ENCODE results near the gene PPM1H.

Gene PPM1H

DNA sequence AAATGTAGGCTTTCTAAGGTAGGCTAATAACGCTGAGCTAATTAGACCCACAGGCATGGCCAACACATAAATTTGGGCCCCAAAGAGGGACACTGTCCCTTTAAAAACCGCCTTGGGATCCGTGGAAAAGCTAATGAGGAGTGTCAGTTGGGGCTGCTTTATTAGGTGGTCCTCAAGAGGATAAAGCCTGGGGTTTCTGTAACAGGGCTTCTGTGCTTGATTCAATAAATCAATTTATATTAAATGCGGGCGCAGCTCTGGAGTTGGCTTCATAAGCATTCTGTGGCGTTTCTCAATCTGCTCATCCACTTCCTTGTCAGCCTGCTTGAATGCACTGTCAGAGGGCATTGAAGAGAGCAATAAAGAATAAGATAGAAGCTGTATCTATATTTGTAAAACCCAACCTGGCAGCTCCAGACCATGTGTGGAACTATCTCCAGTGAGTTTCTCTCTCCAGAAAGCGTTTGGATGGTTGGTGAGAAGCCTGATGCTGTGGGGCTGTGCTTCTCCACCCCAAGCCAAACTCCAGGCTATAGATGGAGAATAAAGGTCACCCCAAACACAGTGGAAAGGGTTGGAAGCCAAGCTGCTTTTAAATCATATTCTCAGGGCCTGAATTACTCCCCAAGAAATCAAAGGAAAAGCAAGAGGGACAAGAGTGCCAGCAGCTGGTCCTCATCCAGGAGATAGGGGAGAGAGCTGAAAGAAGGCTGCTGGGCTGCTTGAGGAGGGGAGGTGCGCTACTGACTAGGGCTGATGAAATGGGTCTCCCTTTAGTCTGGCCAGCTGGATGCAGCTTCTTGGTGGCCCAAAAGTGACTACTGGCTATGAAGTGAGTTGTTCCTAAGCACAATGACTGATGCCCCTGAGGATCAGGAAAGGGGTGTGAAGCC lies 222.0 kb downstream of the PPM1H start:
- no peak for DNase-seq (ENCODE audit: low read depth)

DNA sequence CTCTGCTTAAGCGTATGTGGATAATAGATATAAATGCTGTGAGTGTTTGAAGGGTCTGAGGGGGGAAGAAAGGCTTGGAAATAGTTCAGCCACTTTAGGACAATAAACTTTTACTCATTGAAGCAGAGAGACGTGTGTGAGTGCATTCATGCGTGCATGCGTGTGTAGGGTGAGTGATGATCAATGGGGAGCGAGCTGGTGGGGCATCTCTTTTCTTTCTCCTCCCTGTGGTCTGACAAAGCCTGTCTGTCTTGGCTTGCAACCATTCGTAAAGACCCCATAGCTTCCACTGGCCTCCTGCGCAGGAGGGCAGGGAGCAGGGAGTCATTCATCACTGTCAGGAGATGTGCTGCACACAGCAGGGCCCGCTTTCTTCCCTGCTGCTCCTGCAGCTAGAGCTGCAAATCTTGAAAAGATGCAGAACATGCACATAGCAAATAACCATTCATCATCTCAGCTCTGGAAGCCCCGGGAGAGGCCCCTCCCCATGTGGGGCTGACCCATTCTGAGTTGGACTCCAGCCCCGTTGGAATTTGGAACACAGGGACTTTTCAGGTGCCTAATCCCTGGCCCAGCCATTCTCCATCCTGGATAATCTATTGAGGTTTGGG lies 223.2 kb downstream of the PPM1H start:
- no peak for DNase-seq (ENCODE audit: low read depth)

DNA sequence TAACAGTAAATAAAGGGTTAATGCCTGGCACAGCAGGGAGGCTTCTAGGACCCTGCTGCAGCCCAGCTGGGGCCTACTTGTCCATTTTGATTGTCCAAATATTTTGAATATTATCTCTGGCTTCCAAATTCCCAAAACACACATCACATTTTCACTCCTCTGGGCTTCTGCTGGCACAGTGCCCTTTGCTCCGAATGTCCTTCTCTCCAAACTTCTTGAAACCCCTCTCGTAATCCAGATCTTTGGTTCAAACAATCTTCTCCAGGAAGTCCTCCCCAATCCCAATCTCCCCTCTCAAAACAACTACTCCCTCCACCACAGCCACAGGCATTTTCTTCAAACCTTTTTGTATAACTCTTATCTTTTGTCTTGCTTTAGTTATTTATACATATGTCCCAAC lies 225.6 kb downstream of the PPM1H start:
- DNase-seq (ENCODE audit: low read depth) = no peak

DNA sequence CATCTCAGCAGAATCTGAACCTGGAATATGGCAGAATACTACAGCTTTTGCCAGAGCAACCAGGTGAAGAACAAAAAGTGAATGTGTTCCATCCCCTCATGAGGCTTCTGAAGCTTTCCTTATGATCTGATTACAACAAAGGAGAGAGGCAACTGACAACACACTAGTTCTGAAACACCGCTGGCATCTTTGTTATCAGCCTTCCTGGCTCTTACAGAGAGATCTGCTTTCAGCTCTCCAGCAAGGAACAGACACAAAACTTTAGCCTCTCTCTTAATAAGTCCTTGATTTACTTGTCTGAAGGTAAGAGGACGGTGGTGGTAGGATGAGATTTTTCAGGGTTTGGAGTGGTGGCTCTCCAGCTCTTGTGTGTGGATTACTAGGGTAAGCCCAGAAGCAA lies 227.0 kb downstream of the PPM1H start:
- no peak for DNase-seq (ENCODE audit: low read depth)

DNA sequence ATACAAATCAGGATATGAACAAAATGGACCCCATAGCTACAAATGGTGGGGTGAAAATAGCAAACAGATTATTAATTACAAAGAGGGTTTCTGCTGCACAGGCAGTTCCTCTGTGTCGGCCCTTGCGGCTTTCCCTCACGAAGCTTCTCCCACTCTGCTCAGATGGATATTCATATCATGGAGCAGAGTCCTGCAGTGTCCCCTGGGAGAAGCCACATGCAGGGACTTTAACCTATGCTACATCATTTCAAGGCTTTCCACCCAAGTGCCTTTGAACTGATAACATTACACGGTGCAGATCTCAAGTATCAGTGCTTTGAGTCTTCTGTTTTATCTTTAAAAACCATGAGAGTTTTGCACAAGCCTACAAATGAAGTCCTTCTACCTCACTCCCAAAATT lies 229.1 kb downstream of the PPM1H start:
- no peak for DNase-seq (ENCODE audit: low read depth)

DNA sequence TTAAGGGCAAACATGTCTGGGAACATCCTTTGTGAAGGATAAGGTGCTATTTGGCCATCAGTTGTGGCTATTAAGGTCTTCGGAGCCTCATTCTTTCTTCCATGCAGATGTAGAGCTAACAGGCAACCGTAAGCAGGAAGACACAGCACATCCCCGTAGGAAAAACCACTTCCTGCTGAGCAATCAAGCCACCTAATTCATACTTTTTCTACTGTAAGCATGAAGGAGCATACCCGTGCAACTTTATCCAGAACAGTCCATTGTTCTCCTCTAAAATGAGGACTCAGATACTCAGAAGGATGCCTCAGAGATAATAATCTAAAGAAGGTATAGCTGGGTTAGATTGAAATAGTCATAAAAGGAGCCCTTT lies 232.0 kb downstream of the PPM1H start:
- DNase-seq (ENCODE audit: low read depth) = no peak

DNA sequence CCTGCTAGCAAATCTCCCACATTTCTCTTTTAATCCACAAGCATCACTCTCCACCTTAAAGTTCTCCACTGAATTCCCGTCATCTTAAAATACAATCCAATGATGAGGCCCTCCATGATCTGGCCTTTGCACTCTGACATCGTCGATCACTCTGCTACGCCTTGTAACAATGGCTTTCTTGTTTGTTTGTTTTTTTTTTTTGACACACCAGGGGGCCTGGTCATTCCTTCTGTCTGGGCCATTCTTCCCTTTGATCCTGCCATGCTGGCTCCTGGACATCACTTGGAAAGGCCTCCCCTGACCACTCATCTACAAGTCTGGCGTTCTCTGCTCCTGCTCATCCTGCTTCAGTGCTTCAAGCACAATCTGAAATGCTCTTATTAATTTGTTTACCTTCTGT lies 233.5 kb downstream of the PPM1H start:
- no peak for DNase-seq (ENCODE audit: low read depth)

DNA sequence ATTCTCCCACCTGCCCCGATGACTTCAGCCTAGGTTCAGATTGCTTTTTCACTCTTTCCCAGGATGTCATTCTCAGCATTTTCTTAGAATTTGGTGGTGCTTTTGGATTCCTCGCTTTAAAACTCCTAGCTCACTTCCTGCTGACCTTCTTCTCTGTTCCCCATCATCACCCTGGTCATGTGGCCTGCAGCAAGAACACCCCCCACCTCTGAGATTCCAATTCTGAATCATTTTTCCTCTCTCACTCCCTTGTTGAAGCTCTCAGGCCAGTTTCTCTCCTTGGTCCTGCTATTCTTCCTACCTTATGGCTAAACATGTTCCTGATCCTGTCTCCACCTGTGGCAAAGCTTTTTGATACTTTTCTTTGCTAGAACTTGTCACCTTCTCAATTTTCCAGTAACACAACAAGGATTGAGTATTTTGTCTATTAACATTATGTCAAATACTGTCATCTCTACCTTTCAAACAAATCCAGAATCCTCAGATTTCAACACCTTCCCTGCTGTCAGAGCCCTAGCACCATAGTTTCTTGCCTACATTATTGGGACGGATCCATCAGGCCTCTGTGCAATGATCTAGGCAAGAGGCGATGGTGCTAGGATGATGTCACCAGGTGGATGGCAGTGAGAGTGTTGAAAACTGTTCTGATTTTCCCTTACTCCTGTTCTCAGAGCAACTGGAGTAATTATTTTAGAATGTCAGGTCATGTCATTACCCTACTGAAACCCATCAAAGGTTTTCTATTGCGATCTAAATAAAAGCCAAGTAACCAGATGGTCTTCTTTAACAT lies 234.7 kb downstream of the PPM1H start:
- DNase-seq (ENCODE audit: low read depth) = no peak

DNA sequence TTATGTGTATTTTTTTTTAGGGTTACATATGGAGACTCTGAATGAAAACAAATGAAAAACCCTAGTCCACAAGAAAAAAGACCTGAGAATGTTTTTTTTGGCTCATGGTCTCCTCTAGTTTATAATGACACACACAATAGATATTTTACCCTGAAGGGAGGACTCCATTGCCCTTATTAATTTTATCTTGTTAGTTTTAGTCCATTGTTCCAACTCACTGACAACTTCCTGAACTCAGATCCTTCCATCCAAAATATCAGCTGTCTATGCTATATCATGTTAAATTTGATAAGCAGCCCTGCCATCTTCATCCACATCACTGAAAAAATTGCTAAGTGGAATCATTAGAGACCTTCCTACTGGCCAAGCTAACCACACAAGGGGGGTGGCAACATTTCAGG lies 236.2 kb downstream of the PPM1H start:
- peak; percentile 19 for DNase-seq (ENCODE audit: low read depth)

DNA sequence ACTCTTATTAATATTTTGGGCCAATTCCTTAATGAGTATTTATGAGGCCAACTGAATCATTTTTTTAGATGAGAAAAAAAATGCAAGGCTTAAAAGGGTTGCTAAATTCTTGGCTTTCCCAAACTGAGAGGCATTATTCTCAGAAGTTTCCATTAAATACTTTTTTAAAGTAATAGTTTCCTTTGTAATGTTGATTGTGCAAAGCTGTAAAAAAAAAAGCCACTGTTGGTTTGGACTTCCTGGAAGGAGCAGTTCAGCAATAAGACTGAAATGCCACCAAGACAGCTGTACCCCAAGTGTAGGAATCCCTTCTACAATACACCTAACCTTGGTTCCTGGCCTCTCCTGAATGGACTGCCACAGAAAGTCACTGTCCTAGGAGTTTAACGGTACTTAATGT lies 237.1 kb downstream of the PPM1H start:
- no peak for DNase-seq (ENCODE audit: low read depth)

DNA sequence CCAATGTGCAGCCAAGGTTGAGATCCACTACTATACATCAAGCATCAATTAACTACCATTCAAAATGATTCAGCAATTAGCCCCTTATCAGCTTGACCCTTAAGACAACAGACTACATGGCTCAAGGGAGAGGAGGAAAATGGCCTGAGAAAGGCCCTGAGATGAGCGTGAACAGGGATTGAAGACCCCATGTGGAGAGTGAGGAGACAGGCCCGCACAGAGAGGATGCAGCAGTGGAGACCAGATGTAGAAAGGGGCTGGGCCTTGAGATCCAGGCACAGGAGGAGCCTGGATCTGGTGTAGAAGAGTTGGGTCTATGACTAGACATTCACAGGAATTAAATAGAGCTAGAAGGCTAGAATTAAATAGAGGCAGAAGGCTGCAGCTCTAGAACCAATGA lies 239.3 kb downstream of the PPM1H start:
- no peak for DNase-seq (ENCODE audit: low read depth)

DNA sequence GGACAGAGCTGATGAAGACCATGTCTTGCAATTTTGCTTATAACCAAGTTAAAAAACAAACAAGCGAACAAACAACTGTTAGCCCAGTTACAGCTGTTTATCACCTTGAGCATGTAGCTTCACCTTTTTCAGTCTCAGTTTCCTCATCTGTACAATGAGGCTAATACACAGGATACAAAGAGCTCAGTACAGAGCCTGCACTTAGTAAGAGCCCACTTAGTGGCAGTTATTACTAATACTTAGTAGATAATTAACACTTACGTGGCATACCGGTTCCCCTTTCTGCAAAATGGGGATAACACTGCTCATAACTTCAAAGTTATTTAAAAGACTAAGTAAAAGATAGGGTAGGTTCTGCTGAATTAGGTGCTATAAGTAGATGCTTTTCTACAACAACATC lies 240.3 kb downstream of the PPM1H start:
- DNase-seq (ENCODE audit: low read depth) = no peak

DNA sequence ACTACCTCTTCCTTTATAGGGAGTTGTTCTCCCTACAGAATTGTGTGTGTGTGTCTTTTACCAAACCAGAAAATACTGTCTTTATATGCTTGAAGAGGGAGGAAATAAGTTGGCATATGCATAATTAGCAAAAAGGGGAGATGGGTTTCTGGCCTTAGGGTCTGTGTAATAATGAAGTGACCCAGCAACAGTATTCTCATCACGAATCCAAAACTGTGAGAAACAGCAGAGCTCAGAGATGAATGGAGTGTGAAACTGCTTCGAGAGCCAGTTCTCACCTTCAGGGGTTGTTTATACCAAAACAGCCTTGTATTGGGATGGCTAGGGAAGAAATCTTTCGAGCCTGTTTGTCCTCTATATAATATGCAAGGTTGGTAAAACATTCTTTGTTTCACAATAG lies 240.8 kb downstream of the PPM1H start:
- DNase-seq (ENCODE audit: low read depth) = no peak

DNA sequence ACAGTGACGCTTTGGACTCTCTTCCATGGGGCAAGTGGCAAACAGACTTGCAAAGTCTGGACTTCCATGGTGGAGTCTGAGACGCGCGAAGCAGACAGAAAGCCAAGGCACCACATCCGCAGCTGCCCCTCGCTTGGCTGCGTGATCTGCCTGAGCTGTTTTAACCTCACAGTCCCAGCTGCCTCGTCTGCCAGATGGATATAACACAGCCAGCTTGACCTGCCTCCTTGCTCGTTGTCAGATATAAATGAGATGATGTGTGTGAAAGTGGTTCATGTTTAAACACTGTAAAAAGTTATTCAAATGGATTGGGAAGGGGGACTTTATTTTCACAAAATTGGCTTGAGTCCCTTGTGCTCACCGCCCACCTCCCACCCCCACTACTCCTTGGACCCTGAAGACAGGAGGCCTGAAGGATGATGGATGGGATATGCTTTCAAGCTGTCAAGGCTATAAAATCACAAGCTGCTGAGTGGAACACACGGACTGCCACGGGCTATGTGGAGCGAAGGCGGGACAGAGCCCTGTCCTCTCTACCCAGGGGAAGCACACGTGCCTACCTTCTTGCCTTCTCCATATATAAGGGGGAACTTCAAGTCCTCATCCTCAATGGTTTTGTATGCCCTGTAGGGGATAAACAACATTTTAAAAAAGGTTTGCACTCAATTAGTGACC lies 241.4 kb downstream of the PPM1H start:
- DNase-seq (ENCODE audit: low read depth) = no peak

DNA sequence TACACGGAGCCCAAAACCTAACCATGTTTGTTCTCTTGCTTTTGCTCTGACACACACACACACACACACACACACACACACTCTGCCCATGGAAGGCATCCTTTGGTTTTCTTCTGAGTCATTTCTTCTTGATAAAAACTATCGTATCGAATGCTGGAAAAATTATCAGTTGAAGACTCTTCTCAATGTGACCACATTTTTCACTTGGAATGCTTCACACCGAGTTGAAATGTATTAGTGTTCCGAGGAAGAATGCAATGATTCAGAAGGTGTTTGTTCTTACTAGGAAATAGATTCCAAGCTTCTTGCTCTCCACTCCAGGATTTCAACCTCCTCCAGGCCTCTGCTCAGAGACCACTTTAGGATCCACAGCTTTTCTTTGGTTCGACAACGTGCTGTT lies 242.1 kb downstream of the PPM1H start:
- peak; percentile 76 for DNase-seq (ENCODE audit: low read depth)

DNA sequence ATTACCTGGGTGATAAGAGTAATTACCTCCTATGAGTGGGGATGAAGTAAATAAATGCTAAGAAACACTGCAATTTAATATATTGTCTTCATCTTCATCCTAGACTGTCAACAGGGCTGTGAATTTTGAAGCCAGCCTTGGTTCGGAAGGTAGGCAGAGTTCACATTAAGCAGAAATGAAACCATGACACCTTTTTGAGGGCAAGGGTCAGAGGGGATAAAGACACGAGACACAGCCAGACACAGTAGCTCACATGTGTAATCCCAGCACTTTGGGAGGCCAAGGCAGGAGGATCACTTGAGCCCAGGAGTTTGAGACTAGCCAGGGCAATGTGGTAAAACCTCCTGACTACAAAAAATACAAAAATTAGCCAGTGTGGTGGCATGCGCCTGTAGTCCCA lies 243.6 kb downstream of the PPM1H start:
- no peak for DNase-seq (ENCODE audit: low read depth)

DNA sequence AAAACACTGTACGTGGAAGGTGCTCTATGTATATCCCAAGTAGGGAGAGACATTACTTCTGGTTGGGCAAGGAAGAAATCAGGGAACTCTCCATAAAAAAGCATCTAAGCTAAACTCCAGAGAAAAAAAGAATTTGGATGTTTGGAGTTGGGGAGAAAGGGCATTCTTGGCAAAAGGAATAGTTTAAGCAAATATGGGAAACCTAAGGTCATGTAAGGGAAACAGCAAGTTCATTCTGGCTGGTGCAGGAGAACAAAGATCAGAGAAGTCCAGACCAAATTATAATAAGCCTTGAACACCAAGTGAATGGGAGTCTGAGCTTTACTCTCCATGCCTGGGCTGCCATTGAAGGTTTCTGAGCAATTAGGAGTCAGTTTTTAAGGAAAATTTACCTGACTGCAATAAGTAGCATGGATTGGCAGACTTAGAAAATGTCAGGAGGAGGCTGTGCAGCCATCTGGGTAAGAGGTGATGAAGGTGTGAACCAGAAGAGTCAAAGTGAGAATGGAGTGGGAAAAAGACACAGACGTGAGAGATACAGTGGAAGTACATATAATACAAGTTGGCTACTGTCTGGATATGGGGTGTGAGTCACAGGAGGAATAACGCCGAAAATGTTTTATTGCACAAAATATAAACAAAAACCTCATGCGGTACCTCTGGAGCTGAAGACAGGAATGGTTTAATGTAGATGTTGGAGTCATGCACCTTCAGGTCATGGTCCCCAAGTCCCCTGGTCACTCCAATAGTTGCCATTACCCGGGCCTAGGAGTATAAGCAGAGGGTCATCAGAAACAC lies 245.7 kb downstream of the PPM1H start:
- no peak for DNase-seq (ENCODE audit: low read depth)

DNA sequence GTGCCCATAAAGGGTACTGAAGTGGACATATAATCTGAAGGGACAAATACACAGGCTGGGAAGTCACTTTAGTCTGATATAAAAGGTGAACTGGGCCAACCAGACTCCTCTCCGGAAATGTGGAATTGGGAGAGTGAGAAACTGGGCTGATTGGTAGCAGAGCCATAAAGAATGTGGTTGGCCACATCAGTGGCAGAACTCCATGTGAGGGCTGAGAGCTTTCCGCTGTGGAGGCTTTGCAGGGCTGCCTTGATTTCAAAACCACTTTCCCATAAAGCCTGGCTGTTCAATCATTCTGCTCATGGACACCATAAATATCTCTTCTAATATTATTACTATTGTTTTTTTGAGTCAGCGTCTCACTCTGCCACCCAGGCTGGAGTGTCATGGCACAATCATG lies 248.0 kb downstream of the PPM1H start:
- DNase-seq (ENCODE audit: low read depth) = no peak

DNA sequence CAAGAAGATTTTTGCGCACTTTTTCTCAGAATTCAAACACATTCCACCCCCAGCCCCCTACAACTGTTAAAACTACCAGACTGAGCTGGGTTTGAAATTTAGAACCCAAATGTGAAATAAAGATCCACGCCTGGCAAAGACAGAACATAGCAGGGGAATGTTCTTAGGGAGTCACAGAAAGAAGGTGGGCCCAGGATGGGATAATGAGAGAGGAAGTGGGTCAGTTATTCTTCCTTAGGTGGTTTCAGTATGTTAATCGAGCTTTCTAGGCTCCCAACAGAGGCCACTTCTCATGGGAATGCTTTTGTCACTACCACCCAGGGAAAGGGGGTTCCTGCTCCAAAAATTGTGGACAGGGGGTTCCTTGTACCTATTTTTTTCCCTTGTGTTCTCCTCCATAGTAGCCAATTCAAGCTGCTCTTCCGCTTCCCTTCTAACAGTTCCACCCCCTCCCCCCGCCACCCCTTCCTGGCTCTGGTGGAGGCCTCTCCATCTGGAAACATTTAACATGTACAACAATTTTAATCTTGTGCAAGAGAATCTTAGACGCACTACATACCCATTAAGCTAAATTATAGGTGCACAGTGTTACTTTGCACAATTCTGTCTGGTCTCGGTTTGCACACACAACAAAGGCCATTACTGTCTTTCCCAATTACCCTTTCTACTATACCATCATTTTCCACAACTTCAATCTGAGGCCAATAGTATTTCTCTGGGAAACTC lies 250.2 kb downstream of the PPM1H start:
- DNase-seq (ENCODE audit: low read depth) = no peak

DNA sequence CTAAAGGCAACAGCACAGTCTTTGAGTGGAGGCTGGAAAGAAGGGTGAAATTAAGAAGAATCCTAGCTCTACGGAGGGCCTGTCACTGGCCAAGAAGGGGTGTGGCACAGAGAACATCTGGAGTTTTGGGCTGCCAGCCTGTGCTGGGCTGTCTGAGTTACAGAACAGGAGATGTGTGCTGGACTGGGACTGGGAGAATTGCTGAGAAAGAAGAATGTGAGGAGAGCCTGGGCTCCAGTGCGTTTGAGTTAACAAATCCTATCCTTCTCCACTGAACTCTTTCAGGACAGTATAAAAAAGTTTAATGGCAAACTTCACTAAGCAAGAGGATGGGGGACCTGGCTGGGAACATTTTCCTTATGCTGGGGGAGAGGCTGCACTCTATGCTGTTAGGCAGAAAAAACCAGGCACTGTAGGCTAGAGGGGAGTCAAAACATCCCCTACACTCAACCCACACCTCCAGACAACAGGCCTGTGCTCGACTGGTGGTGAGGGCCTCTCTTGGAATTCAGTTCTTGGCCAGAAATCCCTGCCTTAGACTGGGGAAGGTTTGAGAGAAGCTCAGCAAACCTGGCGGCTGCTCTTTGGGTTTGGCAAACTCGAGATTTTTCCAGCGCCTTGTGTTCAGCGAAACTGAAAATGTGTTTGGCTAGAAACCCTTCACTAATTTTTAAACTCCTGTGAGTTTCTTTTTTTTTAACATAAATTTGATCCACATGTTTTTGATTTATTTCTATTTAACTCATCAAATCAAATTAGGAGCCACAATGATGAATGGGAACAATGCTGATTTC lies 251.0 kb downstream of the PPM1H start:
- DNase-seq (ENCODE audit: low read depth) = no peak
